ENCODE results near the gene RAB37. TPM values are rescaled to one million over a fixed set of nuclear protein-coding genes. Genes with fewer than 3 reads are reported as not detected.

The RAB37 gene
- total and polyA plus RNA-seq, 9 of the 15 experiments (the other 6 are each of a cell fraction or from before 2014, with no cell fraction given): 0.03 to 0.27 (median 0.11) TPM; not detected in 4

DNA sequence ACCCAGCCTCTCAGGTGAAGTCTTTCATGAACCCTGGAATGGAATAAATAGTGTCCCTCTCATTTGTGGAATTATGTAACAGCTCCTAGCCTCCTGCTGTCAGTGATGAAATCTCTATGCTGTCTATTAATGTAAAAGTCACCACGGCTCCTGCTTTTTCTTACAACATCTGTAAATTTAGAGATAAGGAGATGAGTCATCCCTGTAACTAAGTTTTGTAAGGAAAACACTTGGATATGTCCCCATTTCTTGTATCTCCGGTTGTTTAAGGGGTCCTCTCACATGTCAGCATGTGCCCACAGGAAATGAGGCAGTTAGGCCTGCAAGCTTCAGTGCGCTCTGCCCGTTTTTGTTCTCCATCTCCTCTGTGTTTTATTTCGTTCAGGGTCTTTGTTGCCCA lies 41.9 kb downstream of the RAB37 start (continued):
- no peak for TF ChIP-seq ZNF518B (CRISPR knock-in tag; IDR thresholded peaks at IDR 0.05)
- peak; percentile 76 for TF ChIP-seq SMARCE1 (IDR thresholded peaks at IDR 0.05)
- no peak for TF ChIP-seq MYNN (IDR thresholded peaks at IDR 0.05)
- TF ChIP-seq MYNN (CRISPR knock-in tag; IDR thresholded peaks at IDR 0.05): no peak
- TF ChIP-seq ZNF583 (CRISPR knock-in tag; IDR thresholded peaks at IDR 0.05): no peak
- no peak for TF ChIP-seq NRF1 (conservative IDR thresholded peaks at IDR 0.05 in 1 of 2, IDR thresholded peaks at IDR 0.05 in 1 of 2)
- no peak for TF ChIP-seq CTCF (IDR thresholded peaks at IDR 0.05 in 2 of 3, conservative IDR thresholded peaks at IDR 0.05 in 1 of 3; ENCODE audit: insufficient read depth in 2 of 3, low read depth in 1 of 3, low read length in 3 of 3)
- no peak for TF ChIP-seq ZBTB8A (IDR thresholded peaks at IDR 0.05; ENCODE audit: partially characterized antibody)
- no peak for TF ChIP-seq EZH2 (IDR thresholded peaks at IDR 0.05; ENCODE audit: borderline replicate concordance, low read depth, low read length)
- peak; percentile 92 for TF ChIP-seq CEBPB (tag; IDR thresholded peaks at IDR 0.05)
- peak; percentile 17 for TF ChIP-seq FOS (IDR thresholded peaks at IDR 0.05; ENCODE audit: extremely low read depth, insufficient read length)
- no peak for TF ChIP-seq TFE3 (CRISPR knock-in tag; IDR thresholded peaks at IDR 0.05)
- no peak for TF ChIP-seq ZKSCAN1 (IDR thresholded peaks at IDR 0.05; ENCODE audit: low read depth, low read length)
- TF ChIP-seq, protein P1, sequence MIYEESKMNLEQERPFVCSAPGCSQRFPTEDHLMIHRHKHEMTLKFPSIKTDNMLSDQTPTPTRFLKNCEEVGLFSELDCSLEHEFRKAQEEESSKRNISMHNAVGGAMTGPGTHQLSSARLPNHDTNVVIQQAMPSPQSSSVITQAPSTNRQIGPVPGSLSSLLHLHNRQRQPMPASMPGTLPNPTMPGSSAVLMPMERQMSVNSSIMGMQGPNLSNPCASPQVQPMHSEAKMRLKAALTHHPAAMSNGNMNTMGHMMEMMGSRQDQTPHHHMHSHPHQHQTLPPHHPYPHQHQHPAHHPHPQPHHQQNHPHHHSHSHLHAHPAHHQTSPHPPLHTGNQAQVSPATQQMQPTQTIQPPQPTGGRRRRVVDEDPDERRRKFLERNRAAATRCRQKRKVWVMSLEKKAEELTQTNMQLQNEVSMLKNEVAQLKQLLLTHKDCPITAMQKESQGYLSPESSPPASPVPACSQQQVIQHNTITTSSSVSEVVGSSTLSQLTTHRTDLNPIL (CRISPR knock-in tag; IDR thresholded peaks at IDR 0.05): no peak
- TF ChIP-seq ZNF778 (CRISPR knock-in tag; IDR thresholded peaks at IDR 0.05): no peak
- TF ChIP-seq JUN (IDR thresholded peaks at IDR 0.05; ENCODE audit: borderline replicate concordance, low read depth, low read length): peak; percentile 72
- no peak for TF ChIP-seq JUN (CRISPR knock-in tag; IDR thresholded peaks at IDR 0.05; ENCODE audit: borderline replicate concordance)

Data from K562 (cell line).